Retina (tissue), 1 donor: ENCODE measurements around the gene MEIS1.

ENCODE experiments used
- DNase-seq: peaks from one replicate; pipeline ENCODE4 v3.0.0-alpha.2; 2016

MEIS1 gene

GRCh38 chr2:66512626-66513025 lies 77.7 kb downstream of the MEIS1 start:
- DNase-seq, result no peak

- DNase-seq, result no peak
Measured at GRCh38 chr2:66515743-66516142, 80.8 kb downstream of the MEIS1 start.

GRCh38 chr2:66516499-66516898 lies 81.6 kb downstream of the MEIS1 start:
- DNase-seq, result no peak

GRCh38 chr2:66517772-66518171 lies 82.8 kb downstream of the MEIS1 start:
- peak; percentile 59 for DNase-seq

GRCh38 chr2:66519264-66519843 lies 84.4 kb downstream of the MEIS1 start:
- DNase-seq, result no peak

GRCh38 chr2:66521291-66521922 lies 86.5 kb downstream of the MEIS1 start:
- DNase-seq, result no peak

GRCh38 chr2:66522611-66523376 lies 87.9 kb downstream of the MEIS1 start:
- DNase-seq, result no peak

- no peak for DNase-seq
Measured at GRCh38 chr2:66523377-66523969, 88.5 kb downstream of the MEIS1 start.

GRCh38 chr2:66523990-66524389 lies 89.1 kb downstream of the MEIS1 start:
- DNase-seq, result no peak

- DNase-seq, result no peak
Measured at GRCh38 chr2:66525606-66526005, 90.7 kb downstream of the MEIS1 start.

- no peak for DNase-seq
Measured at GRCh38 chr2:66526180-66526579, 91.3 kb downstream of the MEIS1 start.

- no peak for DNase-seq
Measured at GRCh38 chr2:66528974-66529724, 94.2 kb downstream of the MEIS1 start.

GRCh38 chr2:66530651-66531050 lies 95.7 kb downstream of the MEIS1 start:
- no peak for DNase-seq

GRCh38 chr2:66531155-66531554 lies 96.2 kb downstream of the MEIS1 start:
- no peak for DNase-seq

GRCh38 chr2:66531567-66531966 lies 96.6 kb downstream of the MEIS1 start:
- no peak for DNase-seq

- no peak for DNase-seq
Measured at GRCh38 chr2:66532972-66533868, 98.3 kb downstream of the MEIS1 start.

- DNase-seq, result no peak
Measured at GRCh38 chr2:66534461-66534860, 99.5 kb downstream of the MEIS1 start.

GRCh38 chr2:66535574-66536289 lies 100.8 kb downstream of the MEIS1 start:
- no peak for DNase-seq

- DNase-seq, result no peak
Measured at GRCh38 chr2:66536290-66536673, 101.4 kb downstream of the MEIS1 start.

- no peak for DNase-seq
Measured at GRCh38 chr2:66536997-66537396, 102.1 kb downstream of the MEIS1 start.

GRCh38 chr2:66538291-66538690 lies 103.4 kb downstream of the MEIS1 start:
- DNase-seq, result no peak
